ENCODE data around the gene CCDC39.
A peak's percentile ranks its signal among the peaks of the same experiment; 100 is the strongest.

The CCDC39 gene

DNA sequence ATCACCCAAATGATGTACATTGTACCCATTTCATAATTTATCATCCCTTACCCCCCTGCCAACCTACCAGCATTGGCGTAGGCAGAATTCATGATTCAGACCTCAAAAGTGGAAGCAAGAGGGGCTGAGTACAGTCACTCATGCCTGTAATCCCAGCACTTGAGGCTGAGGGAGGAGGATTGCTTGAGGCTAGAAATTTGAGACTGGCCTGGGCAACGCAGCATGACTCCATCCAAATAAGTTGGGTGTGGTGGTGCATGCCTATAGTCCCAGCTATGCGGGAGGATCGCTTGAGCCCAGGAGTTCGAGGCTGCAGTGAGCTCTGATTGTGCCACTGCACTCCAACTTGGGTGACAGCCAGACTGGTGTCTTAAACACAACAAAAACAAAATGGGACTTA is 66.9 kb downstream of the CCDC39 start:
- Histone ChIP-seq H3K23ac (ENCODE audit: low read length) (no peak overlapping the region), H3K9me3 (ENCODE audit: insufficient read depth, low read depth, low read length) (no peaks in the 10 kb centered on the region), H3K4me3 (ENCODE audit: low read depth, low read length) (no peak overlapping the region), H2BK5ac (ENCODE audit: low read depth, low read length, poor library complexity) (no peak overlapping the region), H3K4me2 (ENCODE audit: low read length) (no peak overlapping the region), H3K36me3 (ENCODE audit: control insufficient read depth in 1 of 2, insufficient read depth in 2 of 2, low read length in 2 of 2) (peaks cover 4 to 9% of the 10 kb centered on the region in 2 experiments), H4K12ac (ENCODE audit: low read depth, low read length) (peak overlapping the region; percentile 2), H3K18ac (ENCODE audit: low read length) (no peak overlapping the region), H2BK120ac (ENCODE audit: insufficient read depth, low read length, poor library complexity) (no peak overlapping the region), H2AK5ac (ENCODE audit: low read length) (no peak overlapping the region), H2AFZ (ENCODE audit: insufficient read depth, low read length, poor library complexity) (no peak overlapping the region), H3K79me1 (ENCODE audit: low read length) (no peaks in the 10 kb centered on the region), H3K14ac (ENCODE audit: low read length) (no peak overlapping the region), H3K79me2 (ENCODE audit: control insufficient read depth, insufficient read depth, low read length, poor library complexity) (no peaks in the 10 kb centered on the region), H4K8ac (ENCODE audit: low read depth, low read length) (no peak overlapping the region), H3K27ac (ENCODE audit: low read depth, low read length) (no peak overlapping the region), H3K4ac (ENCODE audit: low read depth, low read length) (no peak overlapping the region), H2BK12ac (ENCODE audit: low read length) (no peak overlapping the region), H3K27me3 (ENCODE audit: insufficient read depth, low read length) (no peaks in the 10 kb centered on the region), H4K91ac (ENCODE audit: low read depth, low read length) (no peak overlapping the region), H3K9ac (ENCODE audit: low read length) (no peak overlapping the region), H3K4me1 (ENCODE audit: control insufficient read depth in 1 of 2, insufficient read depth in 2 of 2, low read length in 2 of 2) (no peaks in the 10 kb centered on the region)
- no CpG with 5 or more reads among the region's 5 CpGs for WGBS (ENCODE audit: extremely low coverage, insufficient coverage, insufficient read length)
- DNase-seq = peak; percentile 32 to 51

- no peak overlapping the region for H2AFZ ChIP-seq (ENCODE audit: insufficient read depth, low read length, poor library complexity)
- DNase-seq = no peak
- H3K4me3 ChIP-seq (ENCODE audit: low read depth, low read length) = no peak overlapping the region
- H3K27me3 ChIP-seq (ENCODE audit: insufficient read depth, low read length) = no peaks in the 10 kb centered on the region
- H3K9me3 ChIP-seq (ENCODE audit: insufficient read depth, low read depth, low read length) = no peaks in the 10 kb centered on the region
- H3K4me1 ChIP-seq (ENCODE audit: control insufficient read depth in 1 of 2, insufficient read depth in 2 of 2, low read length in 2 of 2) = no peaks in the 10 kb centered on the region
- H2BK5ac ChIP-seq (ENCODE audit: low read depth, low read length, poor library complexity) = no peak overlapping the region
- H2BK120ac ChIP-seq (ENCODE audit: insufficient read depth, low read length, poor library complexity) = no peak overlapping the region
- WGBS (ENCODE audit: extremely low coverage, insufficient coverage, insufficient read length) = no CpG with 5 or more reads among the region's 1 CpG
- H3K23ac ChIP-seq (ENCODE audit: low read length) = no peak overlapping the region
- no peak overlapping the region for H3K14ac ChIP-seq (ENCODE audit: low read length)
- no peak overlapping the region for H4K91ac ChIP-seq (ENCODE audit: low read depth, low read length)
- H3K4ac ChIP-seq (ENCODE audit: low read depth, low read length) = no peak overlapping the region
- H3K27ac ChIP-seq (ENCODE audit: low read depth, low read length) = no peak overlapping the region
- H3K79me1 ChIP-seq (ENCODE audit: low read length) = no peaks in the 10 kb centered on the region
- H4K12ac ChIP-seq (ENCODE audit: low read depth, low read length) = no peak overlapping the region
- no peak overlapping the region for H4K8ac ChIP-seq (ENCODE audit: low read depth, low read length)
- no peaks in the 10 kb centered on the region for H3K79me2 ChIP-seq (ENCODE audit: control insufficient read depth, insufficient read depth, low read length, poor library complexity)
- no peak overlapping the region for H3K9ac ChIP-seq (ENCODE audit: low read length)
- no peak overlapping the region for H2AK5ac ChIP-seq (ENCODE audit: low read length)
- peaks cover 4 to 11% of the 10 kb centered on the region in 2 experiments for H3K36me3 ChIP-seq (ENCODE audit: control insufficient read depth in 1 of 2, insufficient read depth in 2 of 2, low read length in 2 of 2)
- H3K4me2 ChIP-seq (ENCODE audit: low read length) = no peak overlapping the region
- no peak overlapping the region for H2BK12ac ChIP-seq (ENCODE audit: low read length)
- no peak overlapping the region for H3K18ac ChIP-seq (ENCODE audit: low read length)
These were observed 68.3 kb downstream of the CCDC39 start for GRCh38 chr3:180611006-180611405.

DNA sequence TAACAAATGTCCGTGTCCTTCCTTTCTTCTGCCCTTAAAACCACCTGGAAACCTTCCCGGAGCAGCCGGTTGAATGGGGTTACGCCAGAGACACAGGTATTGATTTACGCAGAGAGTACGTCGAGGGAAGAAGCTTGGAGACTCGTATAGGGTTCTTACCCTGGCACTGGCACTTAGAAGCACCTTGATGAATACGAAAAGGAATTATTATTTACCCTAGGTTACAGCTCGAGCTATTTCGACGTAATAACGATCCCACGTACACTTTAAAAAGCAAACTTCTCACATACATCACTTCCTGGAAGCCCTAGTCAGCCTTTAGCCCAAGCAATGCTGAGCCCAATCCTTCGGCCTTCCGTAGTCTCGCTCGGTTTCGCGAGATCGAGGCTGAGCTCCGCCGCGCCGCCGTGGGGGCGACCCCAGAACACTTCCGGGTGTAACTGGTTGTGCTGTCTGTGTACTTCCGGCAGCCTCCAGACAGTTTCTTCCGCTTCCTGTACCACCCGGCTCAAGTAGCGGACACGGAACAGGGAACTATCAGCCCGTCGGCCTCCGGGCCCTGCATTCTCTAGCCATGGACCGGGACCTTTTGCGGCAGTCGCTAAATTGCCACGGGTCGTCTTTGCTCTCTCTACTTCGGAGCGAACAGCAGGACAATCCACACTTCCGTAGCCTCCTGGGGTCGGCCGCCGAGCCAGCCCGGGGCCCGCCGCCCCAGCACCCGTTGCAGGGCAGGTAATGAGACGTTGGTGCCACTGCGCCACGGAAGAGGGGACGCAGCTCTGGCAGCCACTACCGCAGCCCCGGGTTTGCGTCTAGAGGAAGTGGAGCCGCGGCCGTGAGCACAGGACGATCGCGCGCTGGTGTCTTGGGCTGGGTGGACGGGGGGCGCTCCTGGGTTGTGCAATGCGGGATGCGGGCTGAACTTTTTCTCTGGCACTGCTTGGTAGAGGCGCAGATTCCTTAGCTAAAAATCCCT is 77.3 kb downstream of the CCDC39 start, which contains the start of gene TTC14:
TSS of gene TTC14 (plus strand) at position 476 of the 979 bp plus-strand sequence. CDS start at position 575, 99 bp downstream.
- H3K79me2 ChIP-seq (ENCODE audit: control insufficient read depth, insufficient read depth, low read length, poor library complexity) = peaks cover 3% of the 10 kb centered on the region
- peak within 1 kb of the TSS; percentile 96 for H3K4me3 ChIP-seq (ENCODE audit: low read depth, low read length)
- peak within 1 kb of the TSS; percentile 9 for H3K4ac ChIP-seq (ENCODE audit: low read depth, low read length)
- peaks cover 2 to 4% of the 10 kb centered on the region in 2 experiments for H3K36me3 ChIP-seq (ENCODE audit: control insufficient read depth in 1 of 2, insufficient read depth in 2 of 2, low read length in 2 of 2)
- no peak within 1 kb of the TSS for H2BK120ac ChIP-seq (ENCODE audit: insufficient read depth, low read length, poor library complexity)
- H3K79me1 ChIP-seq (ENCODE audit: low read length) = peaks cover 6% of the 10 kb centered on the region
- no peaks in the 10 kb centered on the region for H3K9me3 ChIP-seq (ENCODE audit: insufficient read depth, low read depth, low read length)
- peak within 1 kb of the TSS; percentile 99 for H4K8ac ChIP-seq (ENCODE audit: low read depth, low read length)
- peak within 1 kb of the TSS; percentile 89 for H2AFZ ChIP-seq (ENCODE audit: insufficient read depth, low read length, poor library complexity)
- no CpG with 5 or more reads among the region's 70 CpGs for WGBS (ENCODE audit: extremely low coverage, insufficient coverage, insufficient read length)
- no peak within 1 kb of the TSS for H2AK5ac ChIP-seq (ENCODE audit: low read length)
- H3K4me1 ChIP-seq (ENCODE audit: control insufficient read depth in 1 of 2, insufficient read depth in 2 of 2, low read length in 2 of 2) = no peaks in the 10 kb centered on the region
- no peaks in the 10 kb centered on the region for H3K27me3 ChIP-seq (ENCODE audit: insufficient read depth, low read length)
- peak; percentile 91 to 95 for DNase-seq
- H3K9ac ChIP-seq (ENCODE audit: low read length) = peak within 1 kb of the TSS; percentile 81
- peak within 1 kb of the TSS; percentile 84 for H3K18ac ChIP-seq (ENCODE audit: low read length)
- H4K12ac ChIP-seq (ENCODE audit: low read depth, low read length) = peak within 1 kb of the TSS; percentile 95
- H3K23ac ChIP-seq (ENCODE audit: low read length) = no peak within 1 kb of the TSS
- H3K14ac ChIP-seq (ENCODE audit: low read length) = peak within 1 kb of the TSS; percentile 67
- H4K91ac ChIP-seq (ENCODE audit: low read depth, low read length) = peak within 1 kb of the TSS; percentile 87
- H2BK5ac ChIP-seq (ENCODE audit: low read depth, low read length, poor library complexity) = peak within 1 kb of the TSS; percentile 57
- H2BK12ac ChIP-seq (ENCODE audit: low read length) = no peak within 1 kb of the TSS
- peak within 1 kb of the TSS; percentile 95 for H3K4me2 ChIP-seq (ENCODE audit: low read length)
- peak within 1 kb of the TSS; percentile 65 for H3K27ac ChIP-seq (ENCODE audit: low read depth, low read length)

- H3K27ac ChIP-seq (ENCODE audit: low read depth, low read length) = no peak overlapping the region
- no peak overlapping the region for H4K12ac ChIP-seq (ENCODE audit: low read depth, low read length)
- H2AK5ac ChIP-seq (ENCODE audit: low read length) = no peak overlapping the region
- H3K9me3 ChIP-seq (ENCODE audit: insufficient read depth, low read depth, low read length) = no peaks in the 10 kb centered on the region
- no peak overlapping the region for H3K4ac ChIP-seq (ENCODE audit: low read depth, low read length)
- peaks cover 6% of the 10 kb centered on the region for H3K79me1 ChIP-seq (ENCODE audit: low read length)
- no peaks in the 10 kb centered on the region for H3K4me1 ChIP-seq (ENCODE audit: control insufficient read depth in 1 of 2, insufficient read depth in 2 of 2, low read length in 2 of 2)
- H3K27me3 ChIP-seq (ENCODE audit: insufficient read depth, low read length) = no peaks in the 10 kb centered on the region
- no CpG with 5 or more reads among the region's 15 CpGs for WGBS (ENCODE audit: extremely low coverage, insufficient coverage, insufficient read length)
- H4K91ac ChIP-seq (ENCODE audit: low read depth, low read length) = no peak overlapping the region
- H2AFZ ChIP-seq (ENCODE audit: insufficient read depth, low read length, poor library complexity) = no peak overlapping the region
- H3K18ac ChIP-seq (ENCODE audit: low read length) = no peak overlapping the region
- no peak for DNase-seq
- H3K4me3 ChIP-seq (ENCODE audit: low read depth, low read length) = no peak overlapping the region
- no peak overlapping the region for H2BK12ac ChIP-seq (ENCODE audit: low read length)
- H3K79me2 ChIP-seq (ENCODE audit: control insufficient read depth, insufficient read depth, low read length, poor library complexity) = peaks cover 3% of the 10 kb centered on the region
- H2BK120ac ChIP-seq (ENCODE audit: insufficient read depth, low read length, poor library complexity) = no peak overlapping the region
- no peak overlapping the region for H2BK5ac ChIP-seq (ENCODE audit: low read depth, low read length, poor library complexity)
- peak overlapping the region; percentile 4 for H4K8ac ChIP-seq (ENCODE audit: low read depth, low read length)
- H3K4me2 ChIP-seq (ENCODE audit: low read length) = no peak overlapping the region
- no peak overlapping the region for H3K14ac ChIP-seq (ENCODE audit: low read length)
- H3K9ac ChIP-seq (ENCODE audit: low read length) = no peak overlapping the region
- peaks cover 2% of the 10 kb centered on the region in 2 experiments for H3K36me3 ChIP-seq (ENCODE audit: control insufficient read depth in 1 of 2, insufficient read depth in 2 of 2, low read length in 2 of 2)
- no peak overlapping the region for H3K23ac ChIP-seq (ENCODE audit: low read length)
These were observed 78.8 kb downstream of the CCDC39 start for GRCh38 chr3:180600473-180600872.

Measured in trophoblast cell (in vitro differentiated cells and primary cell).